ENCODE results near the gene TRMT11. TPM values are rescaled to one million over a fixed set of nuclear protein-coding genes. Genes with fewer than 3 reads are reported as not detected.
A peak's percentile ranks its signal among the peaks of the same experiment; 100 is the strongest.

Gene TRMT11
- 24.2 and 26.0 TPM in 2 replicates for total RNA-seq (2021)
- percentile 89 among the genes with signal in this experiment for Bru-seq, nascent RNA
- percentile 86 among the genes with signal in this experiment for BruChase-seq, experiment 1, labeled RNA remaining after a 2-hour chase
- percentile 72 among the genes with signal in this experiment for BruChase-seq, experiment 2, labeled RNA remaining after a 6-hour chase
- long read RNA-seq, transcript TRMT11-201 (13 exons, 1,565 nt): major isoform, 57 of 75 reads
- long read RNA-seq, partial matches to known transcripts: 0 of 75 reads
- long read RNA-seq, other reads (novel, unspliced or antisense): 17 of 75 reads

DNA sequence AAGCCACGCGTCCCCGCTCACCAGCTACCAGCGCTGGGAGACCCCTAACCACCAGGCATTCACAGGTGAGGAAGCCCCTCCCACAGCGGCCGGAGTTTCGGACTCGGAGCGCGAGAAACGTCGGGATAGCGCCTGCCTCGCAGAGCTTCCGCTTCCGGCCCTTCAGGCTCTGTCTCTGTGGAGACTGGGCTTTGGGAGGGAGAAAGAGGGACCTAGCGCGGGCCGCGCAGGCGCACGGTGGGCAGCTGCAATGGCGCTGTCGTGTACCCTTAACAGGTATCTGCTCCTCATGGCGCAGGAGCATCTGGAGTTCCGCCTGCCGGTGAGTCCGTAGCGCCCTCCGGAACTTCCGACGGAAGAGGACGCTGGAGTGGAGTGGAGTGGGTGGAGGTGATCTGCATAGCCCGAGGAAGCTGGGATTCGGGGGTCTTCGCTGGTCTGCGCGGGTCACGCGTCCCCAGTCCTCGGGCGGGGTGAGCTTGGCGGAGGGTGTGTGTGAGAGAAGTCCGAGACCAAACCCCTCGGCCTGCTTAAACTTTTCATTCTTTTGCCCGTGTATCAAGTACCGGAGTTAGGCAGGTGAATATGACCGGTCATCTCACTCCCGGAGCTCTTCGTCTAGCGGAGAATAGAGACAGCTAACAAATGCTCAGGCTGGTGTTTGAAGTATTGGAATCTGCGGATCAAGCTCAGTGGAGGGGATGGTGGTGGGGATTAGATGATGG lies at the start of gene TRMT11:
TSS of gene TRMT11 (plus strand) at position 240 of the 725 bp plus-strand sequence. CDS start at position 251, 11 bp downstream.
- Histone ChIP-seq H2AFZ (peak within 1 kb of the TSS; percentile 96), H3K79me2 (ENCODE audit: low read depth) (peaks cover 67% of the 10 kb centered on the region), H3K27me3 (ENCODE audit: insufficient read depth, low read depth) (no peaks in the 10 kb centered on the region), H3K27ac (peak within 1 kb of the TSS; percentile 88), H3K4me1 (replicated peaks; ENCODE audit: insufficient read depth) (peaks cover 55% of the 10 kb centered on the region), H3K4me2 (peak within 1 kb of the TSS; percentile 87), H3K4me3 (peak within 1 kb of the TSS; percentile 69), H3F3A (ENCODE audit: insufficient read depth, low read depth) (peaks cover 27% of the 10 kb centered on the region), H4K20me1 (ENCODE audit: insufficient read depth) (no peaks in the 10 kb centered on the region), H3K9me3 (ENCODE audit: insufficient read depth, low read depth) (no peaks in the 10 kb centered on the region), H3K36me3 (ENCODE audit: low read depth) (no peaks in the 10 kb centered on the region), H3K9me2 (ENCODE audit: insufficient read depth) (no peaks in the 10 kb centered on the region; the same call in 1 of the 2 replicates)
- CTCF ChIA-PET: interaction anchor here (0.6 to 1.3 kb wide), 3 partner anchors 12 to 1280 kb away, joined by 3 to 7 read pairs (median 4); partner anchors contain the start of gene RNF146
- POLR2A ChIA-PET (ENCODE audit: unreplicated experiment): interaction anchor here (0.5 to 1.6 kb wide), 7 partner anchors 27 to 1301 kb away, joined by 3 to 8 read pairs (median 5); no protein-coding TSS in a partner anchor
- intact Hi-C loops (cut with micrococcal nuclease; ENCODE audit: unreplicated experiment): loop anchor here (10.0 kb wide), 1 partner anchor 1762 kb away; no protein-coding TSS in a partner anchor
- peak; percentile 86 to 93 for DNase-seq
- TSS peak; percentile 57 for BruUV-seq (replicated peaks)
- no peak for TF ChIP-seq EZH2 (IDR thresholded peaks at IDR 0.05; ENCODE audit: low read depth)
- TF ChIP-seq, protein P1, sequence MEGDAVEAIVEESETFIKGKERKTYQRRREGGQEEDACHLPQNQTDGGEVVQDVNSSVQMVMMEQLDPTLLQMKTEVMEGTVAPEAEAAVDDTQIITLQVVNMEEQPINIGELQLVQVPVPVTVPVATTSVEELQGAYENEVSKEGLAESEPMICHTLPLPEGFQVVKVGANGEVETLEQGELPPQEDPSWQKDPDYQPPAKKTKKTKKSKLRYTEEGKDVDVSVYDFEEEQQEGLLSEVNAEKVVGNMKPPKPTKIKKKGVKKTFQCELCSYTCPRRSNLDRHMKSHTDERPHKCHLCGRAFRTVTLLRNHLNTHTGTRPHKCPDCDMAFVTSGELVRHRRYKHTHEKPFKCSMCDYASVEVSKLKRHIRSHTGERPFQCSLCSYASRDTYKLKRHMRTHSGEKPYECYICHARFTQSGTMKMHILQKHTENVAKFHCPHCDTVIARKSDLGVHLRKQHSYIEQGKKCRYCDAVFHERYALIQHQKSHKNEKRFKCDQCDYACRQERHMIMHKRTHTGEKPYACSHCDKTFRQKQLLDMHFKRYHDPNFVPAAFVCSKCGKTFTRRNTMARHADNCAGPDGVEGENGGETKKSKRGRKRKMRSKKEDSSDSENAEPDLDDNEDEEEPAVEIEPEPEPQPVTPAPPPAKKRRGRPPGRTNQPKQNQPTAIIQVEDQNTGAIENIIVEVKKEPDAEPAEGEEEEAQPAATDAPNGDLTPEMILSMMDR (conservative IDR thresholded peaks at IDR 0.05): no peak

DNA sequence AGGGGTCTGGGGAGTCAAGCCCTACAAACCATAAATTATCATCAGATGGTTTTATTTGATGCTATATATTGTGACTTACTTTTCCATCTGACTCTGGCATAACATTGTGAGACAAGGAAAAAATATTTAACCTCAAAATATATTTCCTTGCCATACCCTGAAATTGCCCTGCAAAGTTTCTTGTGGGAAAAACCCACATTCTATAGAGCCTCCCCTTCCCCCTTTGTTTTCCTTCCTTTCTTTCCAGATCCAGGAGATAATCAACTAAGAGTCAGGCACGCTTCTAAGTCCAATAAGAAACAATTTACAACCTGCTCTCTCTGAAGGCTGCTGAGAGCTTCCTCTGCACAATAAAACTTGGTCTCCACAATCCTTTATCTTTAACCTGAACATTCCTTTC lies 47.3 kb upstream of the TRMT11 start:
- BruUV-seq (replicated peaks): no TSS peak
- CTCF ChIA-PET: no interaction called here
- H3K27ac ChIP-seq: no peak overlapping the region

DNA sequence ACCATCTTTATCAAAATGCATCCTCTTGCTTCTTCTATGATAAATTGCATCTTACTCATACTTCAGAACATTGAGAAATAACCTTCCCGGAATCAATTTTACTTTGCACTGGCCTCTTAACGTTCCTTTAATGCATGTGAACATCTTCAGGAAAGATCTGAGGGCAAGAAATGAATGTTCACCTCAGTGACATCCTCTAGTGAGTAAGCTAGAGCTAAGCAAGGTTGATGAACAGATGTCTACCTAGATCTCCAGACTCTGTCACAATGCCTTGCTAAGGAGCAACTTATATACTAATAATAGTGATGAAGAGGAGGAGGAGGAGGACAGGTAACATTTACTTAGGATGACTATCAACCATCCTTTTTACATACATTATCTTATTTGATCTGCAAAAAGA lies 46.5 kb upstream of the TRMT11 start:
- POLR2A ChIA-PET (ENCODE audit: unreplicated experiment): interaction anchor here (0.7 kb wide), 1 partner anchor 21 kb away, joined by 3 read pairs; no protein-coding TSS in a partner anchor

More for the DNA sequence above, 47.3 kb upstream of the TRMT11 start:
- no peaks in the 10 kb centered on the region; the same call in 1 of the 2 replicates for H3K9me3 ChIP-seq (ENCODE audit: insufficient read depth, low read depth)
- H3K79me2 ChIP-seq (ENCODE audit: low read depth): no peaks in the 10 kb centered on the region
- no peaks in the 10 kb centered on the region for H3K27me3 ChIP-seq (ENCODE audit: insufficient read depth, low read depth)
- DNase-seq: no peak
- H3K36me3 ChIP-seq (ENCODE audit: low read depth): no peaks in the 10 kb centered on the region
- no peaks in the 10 kb centered on the region for H3K9me2 ChIP-seq (ENCODE audit: insufficient read depth)
- intact Hi-C loops (cut with micrococcal nuclease; ENCODE audit: unreplicated experiment): no loop called here
- POLR2A ChIA-PET (ENCODE audit: unreplicated experiment): no interaction called here
- no peak overlapping the region for H3K4me2 ChIP-seq
- TF ChIP-seq EZH2 (IDR thresholded peaks at IDR 0.05; ENCODE audit: low read depth): no peak
- TF ChIP-seq, protein P1 (conservative IDR thresholded peaks at IDR 0.05): no peak
- no peaks in the 10 kb centered on the region for H4K20me1 ChIP-seq (ENCODE audit: insufficient read depth)
- H3K4me1 ChIP-seq (replicated peaks; ENCODE audit: insufficient read depth): peaks cover 50% of the 10 kb centered on the region
- no peak overlapping the region for H3K4me3 ChIP-seq
- H3F3A ChIP-seq (ENCODE audit: insufficient read depth, low read depth): peaks cover 40% of the 10 kb centered on the region
- H2AFZ ChIP-seq: no peak overlapping the region

More for the DNA sequence above, 46.5 kb upstream of the TRMT11 start:
- intact Hi-C loops (cut with micrococcal nuclease; ENCODE audit: unreplicated experiment): loop anchor here (10.0 kb wide), 1 partner anchor 745 kb away; no protein-coding TSS in a partner anchor
- TF ChIP-seq, protein P1 (conservative IDR thresholded peaks at IDR 0.05): no peak
- no peak for TF ChIP-seq EZH2 (IDR thresholded peaks at IDR 0.05; ENCODE audit: low read depth)
- Histone ChIP-seq H3F3A (ENCODE audit: insufficient read depth, low read depth) (peaks cover 41% of the 10 kb centered on the region), H2AFZ (no peak overlapping the region), H3K9me2 (ENCODE audit: insufficient read depth) (no peaks in the 10 kb centered on the region), H3K36me3 (ENCODE audit: low read depth) (no peaks in the 10 kb centered on the region), H3K9me3 (ENCODE audit: insufficient read depth, low read depth) (no peaks in the 10 kb centered on the region; the same call in 1 of the 2 replicates), H3K27me3 (ENCODE audit: insufficient read depth, low read depth) (no peaks in the 10 kb centered on the region), H3K4me2 (peak overlapping the region; percentile 48), H4K20me1 (ENCODE audit: insufficient read depth) (no peaks in the 10 kb centered on the region), H3K4me3 (no peak overlapping the region), H3K27ac (peak overlapping the region; percentile 76), H3K4me1 (replicated peaks; ENCODE audit: insufficient read depth) (peaks cover 57% of the 10 kb centered on the region), H3K79me2 (ENCODE audit: low read depth) (no peaks in the 10 kb centered on the region)
- CTCF ChIA-PET: no interaction called here
- BruUV-seq (replicated peaks): no TSS peak
- DNase-seq: no peak

All from PC-9 (cell line).